K562 (cell line): Measurements from ENCODE around the gene ERBB3. TPM values are rescaled to one million over a fixed set of nuclear protein-coding genes. Genes with fewer than 3 reads are reported as not detected.

ENCODE experiments used
- BMI1 ChIP-seq: fragments of 150-350 bp; IDR thresholded peaks from 2 replicates; pipeline ENCODE4 v1.6.1; 2014; ENCODE audit warnings: low read length
- CBX5 ChIP-seq: IDR thresholded peaks from 2 replicates; pipeline ENCODE4 v1.6.1; 2014; ENCODE audit warnings: low read depth, borderline replicate concordance
- EP300 ChIP-seq: IDR thresholded peaks from 2 replicates; pipeline ENCODE4 v1.6.1; 2012; ENCODE audit warnings: low read length, improper control_type of control experiment
- EWSR1 ChIP-seq: fragments of 450-650 bp; IDR thresholded peaks from 2 replicates; pipeline ENCODE4 v1.6.1; 2018; ENCODE audit warnings: borderline replicate concordance, mild to moderate bottlenecking, low read depth, moderate library complexity; ENCODE audit not compliant: partially characterized antibody
- HNRNPUL1 ChIP-seq: fragments of 200-400 bp; formaldehyde crosslinking; IDR thresholded peaks from 2 replicates; pipeline ENCODE4 v1.6.1; 2017; ENCODE audit warnings: low read length
- MAFK ChIP-seq: IDR thresholded peaks from 2 replicates; pipeline ENCODE4 v1.6.1; 2011; ENCODE audit warnings: low read length, improper control_type of control experiment
- MYNN ChIP-seq, 2 experiments: sonication (generic); formaldehyde crosslinking in 1 of 2; IDR thresholded peaks; 2 replicates each; pipeline versions ENCODE4 v1.5.0 to v1.6.1; 2016 to 2020; ENCODE audit warnings: antibody characterized with exemption in 1 of 2, missing genetic modification reagents in 1 of 2
- SRSF1 ChIP-seq: fragments of 200-400 bp; formaldehyde crosslinking; IDR thresholded peaks from 2 replicates; pipeline ENCODE4 v1.6.1; 2017; ENCODE audit warnings: mild to moderate bottlenecking, low read depth, low read length, moderate library complexity
- TAF1 ChIP-seq: IDR thresholded peaks from 2 replicates; pipeline ENCODE4 v1.6.1; 2011; ENCODE audit warnings: mild to moderate bottlenecking, low read length, moderate library complexity; ENCODE audit not compliant: insufficient read depth, control insufficient read depth, severe bottlenecking; ENCODE audit errors: extremely low read depth
- WHSC1 ChIP-seq: IDR thresholded peaks from one replicate; pipeline ENCODE4 v1.6.1; 2012; ENCODE audit warnings: low read length, control low read depth, inconsistent platforms
- ZNF174 ChIP-seq: fragments of 250-450 bp; sonication (Bioruptor Pico); IDR thresholded peaks from 2 replicates; pipeline ENCODE4 v1.4.0; 2020; ENCODE audit warnings: mild to moderate bottlenecking
- polyA plus RNA-seq, 8 experiments: library from polyadenylated mRNA; depleted of rRNA in 4 of 8; stranded (reverse) in 5 of 8; unstranded in 3 of 8; fragments of >200 nt; fragmentation: Nextera tagmentation in 2 of 8; fragmentation: Illumina TruSeq in 1 of 8; extraction: Ambion mirVana in 2 of 8; extraction: Trizol in 1 of 8; gene quantifications; 2 replicates each; pipeline versions ENCODE4 v1.2.1 to v1.2.3, GENCODE V29; 2011 to 2014; ENCODE audit warnings: inconsistent platforms in 1 of 8, missing spikeins in 1 of 8
- total RNA-seq, 7 experiments: library from RNA; depleted of rRNA in 6 of 7; stranded (reverse); fragments of >200 nt in 6 of 7; fragmentation: Illumina TruSeq in 2 of 7; extraction: Trizol in 2 of 7; gene quantifications; 2 replicates each; pipeline versions ENCODE4 v1.2.1 to v1.2.3, GENCODE V29; 2011 to 2021; ENCODE audit warnings: low replicate concordance in 1 of 7
- TF ChIP-seq, protein P1 (sequence below), 2 experiments: IDR thresholded peaks in 1 of 2; conservative IDR thresholded peaks in 1 of 2; 2 replicates each; pipeline ENCODE4 v1.6.1; 2016; ENCODE audit warnings: low read depth in 2 of 2, mild to moderate bottlenecking in 1 of 2, missing compliant biosample characterization in 1 of 2, missing genetic modification characterization in 1 of 2, moderate library complexity in 1 of 2
- TF ChIP-seq, protein P2 (sequence below): sonication (generic); formaldehyde crosslinking; IDR thresholded peaks from 2 replicates; pipeline ENCODE4 v1.9.0; 2022; ENCODE audit warnings: mild to moderate bottlenecking, missing genetic modification reagents
- TF ChIP-seq, protein P3 (sequence below): sonication (generic); formaldehyde crosslinking; IDR thresholded peaks from 2 replicates; pipeline ENCODE4 v1.8.0; 2022; ENCODE audit warnings: missing genetic modification reagents, mild to moderate bottlenecking, borderline replicate concordance
- TF ChIP-seq, protein P4 (sequence below): fragments of 250-450 bp; sonication (Bioruptor Pico); IDR thresholded peaks from 2 replicates; pipeline ENCODE4 v1.6.1; 2021; ENCODE audit warnings: mild to moderate bottlenecking
- TF ChIP-seq, protein P5 (sequence below): fragments of 250-450 bp; sonication (Bioruptor Pico); IDR thresholded peaks from 2 replicates; pipeline ENCODE4 v1.4.0; 2020; ENCODE audit warnings: mild to moderate bottlenecking
- TF ChIP-seq, protein P6 (sequence below): fragments of 450-650 bp; IDR thresholded peaks from 2 replicates; pipeline ENCODE4 v1.6.1; 2016
- TF ChIP-seq, protein P7 (sequence below): fragments of 200-800 bp; sonication (Bioruptor generic); IDR thresholded peaks from 2 replicates; pipeline ENCODE4 v1.6.1; 2017; ENCODE audit warnings: missing genetic modification characterization, missing compliant biosample characterization

Gene ERBB3
- total and polyA plus RNA-seq, 9 of the 15 experiments (the other 6 are each of a cell fraction or from before 2014, with no cell fraction given) = 1.5 to 5.4 (median 3.8) TPM

DNA sequence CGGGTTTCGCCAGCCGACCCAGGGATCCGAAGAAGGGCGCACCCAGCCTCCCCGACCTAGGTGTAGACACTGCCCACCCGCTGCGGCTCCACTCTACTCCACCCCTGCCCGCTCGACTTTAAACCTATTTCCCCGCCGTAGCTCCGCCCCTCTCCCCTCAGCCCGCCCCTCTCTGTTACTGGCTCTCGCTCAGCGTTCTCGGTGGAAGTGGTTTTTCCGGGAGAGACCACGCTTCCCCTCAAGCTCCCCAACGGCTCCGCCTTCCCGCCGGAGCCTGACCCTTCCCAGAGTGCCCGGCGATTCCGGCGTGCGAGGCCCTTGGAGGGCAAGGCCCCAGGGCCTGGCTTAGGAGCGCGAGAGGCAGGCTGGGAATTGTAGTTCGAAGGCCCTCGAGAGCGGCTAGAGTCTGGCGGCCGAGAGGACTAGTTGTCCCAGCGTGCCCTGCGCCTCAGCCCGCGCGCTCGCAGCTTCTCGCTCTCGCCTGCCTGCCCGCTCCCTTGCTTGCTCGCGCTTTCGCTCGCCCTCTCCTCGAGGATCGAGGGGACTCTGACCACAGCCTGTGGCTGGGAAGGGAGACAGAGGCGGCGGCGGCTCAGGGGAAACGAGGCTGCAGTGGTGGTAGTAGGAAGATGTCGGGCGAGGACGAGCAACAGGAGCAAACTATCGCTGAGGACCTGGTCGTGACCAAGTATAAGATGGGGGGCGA is 24.3 kb downstream of the ERBB3 start, which contains the start of gene PA2G4 (continued):
- TF ChIP-seq, protein P1, sequence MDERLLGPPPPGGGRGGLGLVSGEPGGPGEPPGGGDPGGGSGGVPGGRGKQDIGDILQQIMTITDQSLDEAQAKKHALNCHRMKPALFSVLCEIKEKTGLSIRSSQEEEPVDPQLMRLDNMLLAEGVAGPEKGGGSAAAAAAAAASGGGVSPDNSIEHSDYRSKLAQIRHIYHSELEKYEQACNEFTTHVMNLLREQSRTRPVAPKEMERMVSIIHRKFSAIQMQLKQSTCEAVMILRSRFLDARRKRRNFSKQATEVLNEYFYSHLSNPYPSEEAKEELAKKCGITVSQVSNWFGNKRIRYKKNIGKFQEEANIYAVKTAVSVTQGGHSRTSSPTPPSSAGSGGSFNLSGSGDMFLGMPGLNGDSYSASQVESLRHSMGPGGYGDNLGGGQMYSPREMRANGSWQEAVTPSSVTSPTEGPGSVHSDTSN (CRISPR knock-in tag; IDR thresholded peaks at IDR 0.05; ENCODE audit: low read depth) = no peak
- TF ChIP-seq, protein P1 (tag; conservative IDR thresholded peaks at IDR 0.05; ENCODE audit: low read depth) = no peak
- no peak for TF ChIP-seq MAFK
- TF ChIP-seq, protein P2, sequence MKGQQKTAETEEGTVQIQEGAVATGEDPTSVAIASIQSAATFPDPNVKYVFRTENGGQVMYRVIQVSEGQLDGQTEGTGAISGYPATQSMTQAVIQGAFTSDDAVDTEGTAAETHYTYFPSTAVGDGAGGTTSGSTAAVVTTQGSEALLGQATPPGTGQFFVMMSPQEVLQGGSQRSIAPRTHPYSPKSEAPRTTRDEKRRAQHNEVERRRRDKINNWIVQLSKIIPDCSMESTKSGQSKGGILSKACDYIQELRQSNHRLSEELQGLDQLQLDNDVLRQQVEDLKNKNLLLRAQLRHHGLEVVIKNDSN (CRISPR knock-in tag) = peak; percentile 54
- TF ChIP-seq EWSR1 = no peak
- TF ChIP-seq EP300 = no peak
- no peak for TF ChIP-seq BMI1
- TF ChIP-seq, protein P3, sequence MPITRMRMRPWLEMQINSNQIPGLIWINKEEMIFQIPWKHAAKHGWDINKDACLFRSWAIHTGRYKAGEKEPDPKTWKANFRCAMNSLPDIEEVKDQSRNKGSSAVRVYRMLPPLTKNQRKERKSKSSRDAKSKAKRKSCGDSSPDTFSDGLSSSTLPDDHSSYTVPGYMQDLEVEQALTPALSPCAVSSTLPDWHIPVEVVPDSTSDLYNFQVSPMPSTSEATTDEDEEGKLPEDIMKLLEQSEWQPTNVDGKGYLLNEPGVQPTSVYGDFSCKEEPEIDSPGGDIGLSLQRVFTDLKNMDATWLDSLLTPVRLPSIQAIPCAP (CRISPR knock-in tag) = no peak
- TF ChIP-seq WHSC1 = no peak
- peak; percentile 69; the same call in 1 of the 2 replicates for TF ChIP-seq MYNN (IDR thresholded peaks at IDR 0.05)
- TF ChIP-seq MYNN (CRISPR knock-in tag; IDR thresholded peaks at IDR 0.05) = no peak
- TF ChIP-seq, protein P4, sequence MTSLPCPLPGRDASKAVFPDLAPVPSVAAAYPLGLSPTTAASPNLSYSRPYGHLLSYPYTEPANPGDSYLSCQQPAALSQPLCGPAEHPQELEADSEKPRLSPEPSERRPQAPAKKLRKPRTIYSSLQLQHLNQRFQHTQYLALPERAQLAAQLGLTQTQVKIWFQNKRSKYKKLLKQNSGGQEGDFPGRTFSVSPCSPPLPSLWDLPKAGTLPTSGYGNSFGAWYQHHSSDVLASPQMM = no peak
- TF ChIP-seq ZNF174 (CRISPR knock-in tag) = no peak
- TF ChIP-seq, protein P5, sequence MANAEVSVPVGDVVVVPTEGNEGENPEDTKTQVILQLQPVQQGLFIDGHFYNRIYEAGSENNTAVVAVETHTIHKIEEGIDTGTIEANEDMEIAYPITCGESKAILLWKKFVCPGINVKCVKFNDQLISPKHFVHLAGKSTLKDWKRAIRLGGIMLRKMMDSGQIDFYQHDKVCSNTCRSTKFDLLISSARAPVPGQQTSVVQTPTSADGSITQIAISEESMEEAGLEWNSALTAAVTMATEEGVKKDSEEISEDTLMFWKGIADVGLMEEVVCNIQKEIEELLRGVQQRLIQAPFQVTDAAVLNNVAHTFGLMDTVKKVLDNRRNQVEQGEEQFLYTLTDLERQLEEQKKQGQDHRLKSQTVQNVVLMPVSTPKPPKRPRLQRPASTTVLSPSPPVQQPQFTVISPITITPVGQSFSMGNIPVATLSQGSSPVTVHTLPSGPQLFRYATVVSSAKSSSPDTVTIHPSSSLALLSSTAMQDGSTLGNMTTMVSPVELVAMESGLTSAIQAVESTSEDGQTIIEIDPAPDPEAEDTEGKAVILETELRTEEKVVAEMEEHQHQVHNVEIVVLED (CRISPR knock-in tag) = peak; percentile 74
- TF ChIP-seq, protein P6, sequence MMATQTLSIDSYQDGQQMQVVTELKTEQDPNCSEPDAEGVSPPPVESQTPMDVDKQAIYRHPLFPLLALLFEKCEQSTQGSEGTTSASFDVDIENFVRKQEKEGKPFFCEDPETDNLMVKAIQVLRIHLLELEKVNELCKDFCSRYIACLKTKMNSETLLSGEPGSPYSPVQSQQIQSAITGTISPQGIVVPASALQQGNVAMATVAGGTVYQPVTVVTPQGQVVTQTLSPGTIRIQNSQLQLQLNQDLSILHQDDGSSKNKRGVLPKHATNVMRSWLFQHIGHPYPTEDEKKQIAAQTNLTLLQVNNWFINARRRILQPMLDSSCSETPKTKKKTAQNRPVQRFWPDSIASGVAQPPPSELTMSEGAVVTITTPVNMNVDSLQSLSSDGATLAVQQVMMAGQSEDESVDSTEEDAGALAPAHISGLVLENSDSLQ = no peak
- TF ChIP-seq, protein P7, sequence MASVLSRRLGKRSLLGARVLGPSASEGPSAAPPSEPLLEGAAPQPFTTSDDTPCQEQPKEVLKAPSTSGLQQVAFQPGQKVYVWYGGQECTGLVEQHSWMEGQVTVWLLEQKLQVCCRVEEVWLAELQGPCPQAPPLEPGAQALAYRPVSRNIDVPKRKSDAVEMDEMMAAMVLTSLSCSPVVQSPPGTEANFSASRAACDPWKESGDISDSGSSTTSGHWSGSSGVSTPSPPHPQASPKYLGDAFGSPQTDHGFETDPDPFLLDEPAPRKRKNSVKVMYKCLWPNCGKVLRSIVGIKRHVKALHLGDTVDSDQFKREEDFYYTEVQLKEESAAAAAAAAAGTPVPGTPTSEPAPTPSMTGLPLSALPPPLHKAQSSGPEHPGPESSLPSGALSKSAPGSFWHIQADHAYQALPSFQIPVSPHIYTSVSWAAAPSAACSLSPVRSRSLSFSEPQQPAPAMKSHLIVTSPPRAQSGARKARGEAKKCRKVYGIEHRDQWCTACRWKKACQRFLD (CRISPR knock-in tag) = peak; percentile 75
- peak; percentile 52 for TF ChIP-seq TAF1
- no peak for TF ChIP-seq HNRNPUL1
- no peak; the same call in 1 of the 2 replicates for TF ChIP-seq CBX5
- no peak for TF ChIP-seq SRSF1
